Measurements from ENCODE around the gene PADI4.

DNA sequence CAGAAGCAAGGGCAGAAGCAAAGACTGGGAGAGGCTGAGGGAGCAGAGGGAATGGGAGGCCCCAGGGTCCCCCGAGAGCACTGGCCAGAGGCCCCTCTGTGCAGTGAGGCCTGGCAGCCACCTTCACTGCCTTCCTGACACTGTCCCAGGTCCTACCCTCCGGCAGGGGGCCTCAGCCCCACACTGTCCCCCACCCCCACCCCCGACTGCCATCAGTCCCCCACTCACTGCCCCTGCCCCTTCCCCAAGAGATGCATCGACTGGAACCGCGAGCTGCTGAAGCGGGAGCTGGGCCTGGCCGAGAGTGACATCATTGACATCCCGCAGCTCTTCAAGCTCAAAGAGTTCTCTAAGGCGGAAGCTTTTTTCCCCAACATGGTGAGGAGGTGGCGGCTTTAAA lies 51.0 kb downstream of the PADI4 start:
- TF ChIP-seq CTCF (IDR thresholded peaks at IDR 0.05; ENCODE audit: low read depth, low read length) (no peak), POLR2A (IDR thresholded peaks at IDR 0.05; ENCODE audit: extremely low read depth, insufficient read length) (no peak)
- TF ChIP-seq, protein P1, sequence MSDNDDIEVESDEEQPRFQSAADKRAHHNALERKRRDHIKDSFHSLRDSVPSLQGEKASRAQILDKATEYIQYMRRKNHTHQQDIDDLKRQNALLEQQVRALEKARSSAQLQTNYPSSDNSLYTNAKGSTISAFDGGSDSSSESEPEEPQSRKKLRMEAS (IDR thresholded peaks at IDR 0.05; ENCODE audit: low read depth, low read length): no peak

All from NB4 (cell line).